ENCODE results near the gene DUSP10.

DNA sequence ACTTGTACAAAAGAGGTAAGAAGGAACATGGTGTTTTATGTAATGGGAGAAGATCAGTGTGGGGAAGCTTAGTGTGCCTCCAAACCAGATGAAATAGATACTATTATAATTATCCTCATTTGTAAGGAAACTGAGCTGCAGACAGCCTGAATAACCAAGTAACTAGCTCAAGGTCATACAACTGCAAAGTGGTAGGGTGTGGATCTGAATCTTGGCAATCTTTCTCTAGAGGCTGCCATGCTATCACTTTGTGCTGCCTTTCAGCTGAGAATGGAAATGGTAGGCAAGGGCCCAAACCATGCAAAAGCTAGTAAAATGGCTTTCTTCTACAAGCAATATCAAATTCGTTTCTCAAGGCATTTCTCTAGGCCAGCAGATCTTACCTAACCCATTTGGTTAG lies 51.0 kb downstream of the DUSP10 start:
- TF ChIP-seq, protein P1, sequence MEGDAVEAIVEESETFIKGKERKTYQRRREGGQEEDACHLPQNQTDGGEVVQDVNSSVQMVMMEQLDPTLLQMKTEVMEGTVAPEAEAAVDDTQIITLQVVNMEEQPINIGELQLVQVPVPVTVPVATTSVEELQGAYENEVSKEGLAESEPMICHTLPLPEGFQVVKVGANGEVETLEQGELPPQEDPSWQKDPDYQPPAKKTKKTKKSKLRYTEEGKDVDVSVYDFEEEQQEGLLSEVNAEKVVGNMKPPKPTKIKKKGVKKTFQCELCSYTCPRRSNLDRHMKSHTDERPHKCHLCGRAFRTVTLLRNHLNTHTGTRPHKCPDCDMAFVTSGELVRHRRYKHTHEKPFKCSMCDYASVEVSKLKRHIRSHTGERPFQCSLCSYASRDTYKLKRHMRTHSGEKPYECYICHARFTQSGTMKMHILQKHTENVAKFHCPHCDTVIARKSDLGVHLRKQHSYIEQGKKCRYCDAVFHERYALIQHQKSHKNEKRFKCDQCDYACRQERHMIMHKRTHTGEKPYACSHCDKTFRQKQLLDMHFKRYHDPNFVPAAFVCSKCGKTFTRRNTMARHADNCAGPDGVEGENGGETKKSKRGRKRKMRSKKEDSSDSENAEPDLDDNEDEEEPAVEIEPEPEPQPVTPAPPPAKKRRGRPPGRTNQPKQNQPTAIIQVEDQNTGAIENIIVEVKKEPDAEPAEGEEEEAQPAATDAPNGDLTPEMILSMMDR (conservative IDR thresholded peaks at IDR 0.05; ENCODE audit: low read depth, low read length) = no peak
- no peak for TF ChIP-seq EZH2 (IDR thresholded peaks at IDR 0.05; ENCODE audit: low read length, unreplicated experiment)
- TF ChIP-seq EZH2phosphoT487 (IDR thresholded peaks at IDR 0.05; ENCODE audit: borderline replicate concordance, low read length) = no peak

All from PC-3 (cell line).